Measurements from ENCODE around the gene BMPER.
A peak's percentile ranks its signal among the peaks of the same experiment; 100 is the strongest.

Gene BMPER

DNA sequence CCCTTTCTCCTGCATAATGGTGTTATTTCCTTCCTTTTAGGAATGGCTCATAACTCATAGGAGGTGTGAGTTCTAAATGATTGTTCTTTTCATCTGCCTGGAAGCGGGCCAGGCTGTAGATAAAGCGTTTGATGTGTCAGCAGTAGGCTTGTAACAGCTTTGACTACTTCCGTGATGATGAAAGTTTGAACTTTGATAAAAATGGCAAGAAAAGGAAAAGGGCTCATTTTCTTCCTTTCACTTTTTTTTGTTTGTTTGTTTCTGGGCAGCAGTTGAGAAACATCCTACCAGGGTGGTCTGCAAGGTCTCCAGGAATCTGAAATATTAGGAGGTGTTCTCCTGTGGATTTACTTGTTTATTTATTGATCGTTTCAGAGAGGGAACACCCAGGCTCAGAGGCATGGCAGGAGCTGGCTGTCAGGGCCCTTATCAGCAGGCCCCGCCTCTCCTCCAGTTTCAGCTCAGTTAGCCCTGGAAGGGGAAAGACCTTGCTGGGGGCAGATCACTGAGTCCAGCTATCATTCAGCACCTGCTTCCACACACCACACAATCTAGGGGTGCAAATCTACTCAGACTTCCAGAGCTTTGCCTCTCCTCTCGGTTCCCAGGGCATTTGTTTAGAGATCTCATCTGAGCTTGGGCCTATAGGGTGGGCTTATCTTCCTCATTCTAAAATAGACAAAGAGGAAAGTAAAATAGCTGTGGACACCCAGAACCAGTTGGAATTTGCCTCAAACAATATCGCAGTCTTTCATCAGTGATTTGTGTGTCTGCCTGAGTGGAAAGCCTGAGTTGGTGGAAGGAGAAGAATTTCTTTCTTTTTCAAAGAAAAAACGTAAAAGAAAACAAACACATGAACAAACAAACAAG is 130.9 kb downstream of the BMPER start:
- peak; percentile 64 for DNase-seq

DNA sequence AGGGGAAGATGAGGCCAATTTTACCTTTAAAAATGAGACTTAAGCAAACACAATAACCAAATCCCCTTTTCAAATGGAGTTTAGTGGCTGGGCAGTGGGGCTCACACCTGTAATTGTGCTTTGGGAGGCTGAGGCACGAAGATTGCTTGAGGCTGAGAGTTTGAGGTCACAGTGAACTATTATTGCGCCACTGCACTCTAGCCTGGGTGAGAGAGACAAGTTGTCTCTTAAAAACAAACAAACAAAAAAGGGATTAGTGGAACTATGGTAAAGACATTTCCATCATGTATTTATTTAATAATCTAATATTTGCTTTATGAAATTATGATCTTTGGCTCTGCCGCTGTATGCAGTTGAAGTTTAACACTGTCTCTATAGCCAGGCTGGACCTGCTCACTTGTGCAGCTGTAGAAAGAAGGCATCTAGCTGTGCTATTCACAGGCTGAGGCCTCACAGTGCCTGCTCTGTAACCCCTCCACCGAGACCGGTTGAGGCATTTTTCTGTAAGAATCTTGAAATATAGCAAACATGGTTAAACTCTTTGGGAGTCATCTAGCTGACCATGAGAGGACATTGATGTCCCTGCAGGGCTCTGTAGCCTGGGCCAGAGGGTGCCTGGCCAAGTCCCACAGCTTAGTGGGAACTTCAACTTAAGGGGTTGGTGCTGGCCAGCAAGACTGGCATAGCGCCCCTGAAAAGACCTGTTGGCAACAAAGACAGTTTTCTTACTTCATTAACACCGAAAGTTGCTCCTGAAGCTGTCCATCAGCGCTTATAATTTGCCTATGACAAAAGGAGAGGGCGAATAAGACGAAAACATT is 131.8 kb downstream of the BMPER start:
- no peak for DNase-seq

- DNase-seq = no peak
Observed at GRCh38 chr7:34038816-34039470, 133.6 kb downstream of the BMPER start.

- no peak for DNase-seq
Observed at GRCh38 chr7:34041707-34042106, 136.4 kb downstream of the BMPER start.

DNA sequence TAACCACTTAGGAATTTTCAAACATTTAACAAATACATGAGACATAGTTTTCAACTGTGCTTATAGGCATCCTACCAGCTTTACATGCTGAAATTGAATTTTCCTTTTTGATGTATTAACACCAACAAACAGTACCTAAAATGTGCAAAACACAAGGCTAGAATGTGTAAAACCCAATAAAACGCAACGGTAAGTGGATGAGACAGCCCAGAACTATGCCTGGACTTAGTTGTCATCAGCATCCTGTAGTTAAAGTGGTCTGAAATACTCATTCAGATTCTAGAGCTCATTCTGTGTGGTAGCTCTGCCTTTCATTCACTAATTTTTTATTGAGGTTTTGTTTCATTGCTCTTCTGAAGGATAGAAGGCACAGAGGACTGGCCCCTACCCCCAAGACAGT is 137.1 kb downstream of the BMPER start:
- DNase-seq = no peak

DNA sequence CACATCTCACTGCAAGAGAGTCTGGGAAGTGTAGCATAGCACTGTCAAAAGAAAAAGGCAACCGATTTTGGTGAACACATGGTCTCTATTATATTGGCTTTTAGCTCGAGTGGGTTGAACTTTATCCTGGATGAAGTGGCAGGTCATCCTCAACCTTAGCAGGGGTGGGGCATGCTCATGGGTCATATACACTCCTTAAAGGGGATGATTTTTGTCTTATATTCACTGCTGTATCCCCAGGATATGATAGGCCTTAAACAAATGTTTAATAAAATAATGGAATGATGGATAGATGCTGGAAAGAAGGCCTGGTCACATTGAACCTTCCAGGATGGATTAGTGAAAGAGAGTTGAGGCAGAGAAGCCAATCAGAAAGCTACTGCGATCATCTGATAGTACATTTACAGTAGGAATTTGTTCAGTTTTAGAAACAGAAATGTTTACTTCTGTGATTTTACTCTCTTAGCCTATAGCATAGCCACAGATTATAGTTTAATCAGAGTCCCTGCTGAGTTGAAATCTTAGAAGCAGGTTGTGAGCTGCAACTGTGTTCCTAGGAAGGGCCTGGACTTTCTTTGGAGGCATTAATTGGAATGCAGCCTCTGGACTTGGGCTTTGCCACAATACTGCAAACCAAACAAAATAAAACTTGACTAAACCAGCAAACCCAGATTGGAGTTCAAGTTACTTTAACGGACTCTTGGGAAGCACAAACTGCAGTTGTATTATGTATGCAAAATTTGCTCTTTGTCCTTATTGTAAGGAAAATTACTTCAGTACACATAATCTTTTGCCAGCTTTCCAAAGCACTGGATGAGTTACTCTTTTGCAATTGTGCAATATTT is 138.3 kb downstream of the BMPER start:
- no peak for DNase-seq

DNA sequence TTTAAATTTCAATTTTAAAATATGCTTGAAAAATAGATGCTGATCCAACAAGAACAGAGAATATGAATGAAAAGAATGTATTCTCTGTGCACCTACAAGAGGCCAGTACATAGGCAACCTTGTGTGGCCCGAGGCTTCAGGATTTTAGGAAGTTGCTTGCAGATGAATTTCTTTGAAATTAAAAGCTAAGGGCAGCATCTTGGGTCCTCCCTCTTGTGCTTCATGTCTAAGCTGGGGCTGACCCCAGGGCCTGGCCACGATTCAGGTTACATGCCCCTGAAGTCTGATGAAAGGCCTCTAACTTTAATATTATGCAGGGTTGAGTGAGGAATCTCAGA is 138.9 kb downstream of the BMPER start:
- DNase-seq = no peak

DNA sequence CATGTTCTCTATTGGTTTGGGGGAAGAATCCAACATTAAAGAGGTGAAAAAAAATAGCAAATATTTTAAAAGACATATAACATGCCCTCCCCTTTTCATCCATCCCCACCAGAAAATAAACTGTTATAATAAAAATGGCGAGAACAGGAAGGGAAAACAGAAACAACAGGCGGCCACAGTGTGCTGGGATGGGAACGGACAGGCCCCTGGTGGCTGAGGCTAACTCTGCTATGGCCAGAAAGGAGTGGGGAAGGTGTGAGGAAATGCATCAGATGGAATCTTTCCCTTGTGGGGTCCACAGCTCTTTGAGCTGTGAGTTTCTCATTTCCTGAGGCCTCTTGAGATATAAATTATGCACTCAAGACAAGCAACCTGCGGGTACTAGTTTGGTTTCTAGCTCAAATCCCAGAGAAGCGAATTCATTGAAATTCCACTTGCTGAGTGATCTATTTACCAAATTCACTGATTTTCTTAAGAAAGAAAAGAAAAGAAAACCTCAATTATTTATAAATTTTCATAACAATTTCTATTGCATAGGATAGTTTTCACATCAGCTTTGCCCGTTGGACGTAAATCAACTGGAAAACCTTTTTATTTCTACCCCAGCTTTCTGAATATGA is 139.5 kb downstream of the BMPER start:
- no peak for DNase-seq

DNA sequence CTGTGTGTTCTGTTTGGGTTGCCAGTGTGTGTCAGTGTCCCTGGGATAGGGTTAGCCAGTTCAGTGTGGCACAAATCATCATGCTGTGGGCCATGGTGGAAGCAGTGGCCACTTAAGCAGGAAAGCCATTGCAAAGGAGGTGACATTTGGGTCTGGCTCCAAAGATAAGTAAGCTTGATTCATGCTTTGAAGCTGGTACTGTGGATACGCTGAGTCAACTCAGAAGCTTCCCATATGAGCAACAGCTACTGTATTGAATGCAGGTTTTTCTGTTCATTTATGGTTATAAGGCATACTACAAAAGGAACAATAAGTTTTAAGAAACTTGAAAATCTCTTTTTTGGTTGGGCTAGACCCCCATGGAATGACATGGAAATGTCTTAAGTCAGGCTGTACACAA is 143.1 kb downstream of the BMPER start:
- DNase-seq = no peak

- DNase-seq = no peak
Observed at GRCh38 chr7:34054075-34054474, 148.7 kb downstream of the BMPER start.

DNA sequence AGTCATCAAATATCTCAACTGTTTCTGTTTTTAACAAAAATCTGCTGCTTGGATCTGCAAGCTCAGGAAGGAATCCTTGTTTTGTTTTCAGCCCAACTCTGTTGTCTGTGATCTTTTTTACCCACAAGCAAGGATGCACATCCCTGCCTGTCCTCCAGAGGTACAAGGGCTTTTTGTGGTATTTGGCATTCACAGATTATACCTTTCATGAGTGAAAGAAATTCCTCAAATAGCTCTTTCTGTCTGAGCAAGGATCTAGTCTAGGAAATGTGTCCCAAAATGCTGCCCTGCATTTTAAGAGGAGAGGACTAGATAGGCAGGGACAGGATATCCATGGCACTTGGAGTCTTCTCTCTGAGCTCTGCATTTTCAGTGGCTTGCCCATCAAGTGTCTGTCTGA is 151.8 kb downstream of the BMPER start:
- DNase-seq = no peak

DNA sequence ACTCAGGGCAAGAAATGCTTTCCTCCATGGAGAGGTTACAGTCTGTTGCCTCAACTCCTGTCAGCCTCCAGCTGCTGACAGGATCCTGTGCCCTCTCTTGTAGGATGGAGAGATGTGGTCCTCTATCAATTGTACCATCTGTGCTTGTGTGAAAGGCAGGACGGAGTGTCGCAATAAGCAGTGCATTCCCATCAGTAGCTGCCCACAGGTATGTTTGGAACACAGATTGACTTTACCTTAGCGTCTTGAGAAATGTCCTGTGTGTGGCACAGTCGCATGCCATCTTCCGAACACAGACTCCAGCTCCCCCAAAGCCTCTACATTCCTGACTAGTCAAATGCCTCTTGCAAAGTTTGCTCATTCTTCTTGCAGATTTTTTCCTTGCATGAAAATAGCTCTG is 152.6 kb downstream of the BMPER start:
- no peak for DNase-seq

- DNase-seq = no peak
Observed at GRCh38 chr7:34058801-34059135, 153.4 kb downstream of the BMPER start.

- DNase-seq = no peak
Observed at GRCh38 chr7:34059136-34059828, 153.9 kb downstream of the BMPER start.

DNA sequence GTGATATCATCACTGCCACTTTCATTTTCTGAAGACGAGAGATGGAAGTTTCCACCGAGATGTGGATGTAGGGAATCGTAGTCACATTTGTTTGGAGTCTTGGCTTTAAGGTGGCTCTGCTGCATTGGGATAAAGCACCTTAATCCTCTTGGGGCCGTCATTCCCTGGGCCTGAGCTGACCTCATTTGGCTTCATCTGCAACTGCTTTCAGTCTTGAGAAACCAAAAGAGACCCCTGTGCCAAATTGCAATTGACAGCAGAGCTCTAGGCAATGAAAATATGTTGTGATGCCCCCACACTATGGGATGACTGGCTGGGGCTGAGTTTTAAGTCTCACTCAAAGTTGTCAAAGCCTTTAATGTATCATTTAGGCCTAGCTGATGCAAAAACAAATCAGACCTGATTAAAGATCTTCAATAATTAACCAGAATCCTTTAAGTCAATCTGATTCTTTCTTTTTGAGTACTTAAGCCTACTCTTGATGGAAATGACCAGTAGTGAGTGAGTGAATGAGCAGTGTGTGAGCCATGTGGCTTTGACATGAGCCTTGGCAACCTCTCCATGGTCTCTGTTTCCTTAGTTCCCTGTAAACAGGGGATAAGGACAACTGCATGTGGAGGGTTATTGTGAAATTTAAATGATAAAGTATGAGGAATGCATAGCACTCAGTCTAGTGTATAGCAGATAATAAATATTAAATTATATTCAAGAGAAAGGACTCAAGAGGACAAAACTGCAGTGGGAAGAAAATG is 155.0 kb downstream of the BMPER start:
- no peak for DNase-seq

GRCh38 chr7:34061149-34061548 is 155.8 kb downstream of the BMPER start:
- no peak for DNase-seq

DNA sequence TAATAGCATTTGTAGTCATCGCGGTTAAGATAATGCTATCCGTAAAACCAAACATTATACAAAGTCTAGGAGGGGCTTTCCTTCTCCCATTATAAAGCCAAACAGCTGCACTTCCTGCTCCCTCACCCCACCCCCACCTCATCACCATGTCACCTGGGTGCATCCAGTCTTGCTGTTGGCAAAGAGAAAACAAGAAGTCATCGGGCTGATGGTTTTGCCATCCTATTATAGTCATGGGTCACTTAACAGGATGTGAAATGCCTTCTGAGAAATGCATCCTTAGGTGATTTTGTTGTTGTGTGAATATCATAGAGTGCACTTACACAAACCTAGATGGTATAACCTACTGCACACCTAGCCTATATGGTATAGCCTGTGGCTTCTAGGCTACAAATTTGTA is 157.0 kb downstream of the BMPER start:
- DNase-seq = no peak

DNA sequence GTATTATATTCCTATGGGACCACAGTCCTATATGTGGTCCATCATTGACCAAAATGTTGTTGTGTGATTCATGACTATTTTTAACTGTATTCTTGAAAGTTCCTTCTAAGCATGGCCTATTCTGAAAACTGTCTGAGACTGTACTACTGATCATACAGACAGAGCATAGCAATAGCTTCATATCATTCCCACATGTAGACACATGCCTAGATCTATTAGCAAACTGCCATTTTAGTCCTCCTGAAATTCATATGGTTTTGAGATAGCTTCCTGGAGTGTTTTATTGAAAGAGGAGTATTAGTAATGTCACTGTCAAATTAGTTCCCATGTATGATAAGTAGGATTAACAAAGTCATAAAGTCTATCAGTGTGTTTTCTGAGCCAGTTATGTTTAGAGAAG is 157.5 kb downstream of the BMPER start:
- DNase-seq = no peak

GRCh38 chr7:34064519-34065158 is 159.3 kb downstream of the BMPER start:
- DNase-seq = no peak

DNA sequence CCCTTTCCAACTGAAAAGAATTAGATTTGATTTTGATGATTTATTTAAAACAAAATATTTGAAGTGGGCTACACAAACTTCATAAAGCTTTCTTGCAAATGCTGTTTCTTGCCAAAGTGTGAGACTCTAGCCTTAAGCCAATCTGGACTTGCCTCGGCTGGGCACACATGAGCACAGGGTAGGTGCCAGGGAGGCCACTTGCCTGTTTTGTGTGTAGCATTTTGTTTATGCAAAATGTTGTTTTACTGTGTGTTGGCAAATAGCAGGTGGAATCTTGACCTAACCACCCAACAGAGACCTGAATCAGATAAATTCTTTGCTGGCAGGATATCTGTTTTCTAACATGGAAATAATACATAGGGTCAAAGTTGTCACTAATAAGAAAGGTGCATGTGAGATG is 161.1 kb downstream of the BMPER start:
- no peak for DNase-seq

Data from NCI-H345 (cell line).